IMR-90 (cell line): ENCODE measurements around the gene PLCB4. TPM values are rescaled to one million over a fixed set of nuclear protein-coding genes. Genes with fewer than 3 reads are reported as not detected.

Source experiments
- ATAC-seq: fragments of 200-7000 bp; cut with Tn5 transposase; 2 replicates; pipeline ENCODE4 v1.9.1; 2020; ENCODE audit warnings: low read depth, mild to moderate bottlenecking, moderate library complexity
- BruUV-seq: library from RNA; stranded (reverse); fragments of 400-500 nt; replicated peaks from 2 replicates; lab custom pipeline; 2021; lab: Mats Ljungman, UMichigan
- CTCF ChIA-PET: fragments of 300-600 bp; formaldehyde crosslinking; extraction: SDS; loops from one replicate; lab custom pipeline; 2021; ENCODE audit warnings: antibody characterized with exemption; lab: Yijun Ruan, JAX
- POLR2A ChIA-PET: fragments of 300-600 bp; sonication (Branson Sonifier 250); formaldehyde crosslinking; loops from one replicate; lab custom pipeline; 2022; ENCODE audit warnings: antibody characterized with exemption; ENCODE audit not compliant: unreplicated experiment; lab: Charles Lee
- DNase-seq: peaks from one replicate; pipeline ENCODE4 v3.0.0; 2013
- H2AFZ ChIP-seq: replicated peaks from 2 replicates; pipeline ENCODE3; 2013; ENCODE audit warnings: low read length, mild to moderate bottlenecking; ENCODE audit not compliant: poor library complexity
- H2AK5ac ChIP-seq: 2 replicates; pipeline ENCODE4 v1.6.1; 2013; ENCODE audit warnings: low read depth, low read length, inconsistent platforms
- H2AK9ac ChIP-seq: replicated peaks from 2 replicates; pipeline ENCODE3; 2013; ENCODE audit warnings: mild to moderate bottlenecking, low read depth, low read length, moderate library complexity; ENCODE audit not compliant: poor library complexity
- H2BK120ac ChIP-seq: 2 replicates; pipeline ENCODE4 v1.6.1; 2013; ENCODE audit warnings: low read depth, low read length, inconsistent platforms
- H2BK15ac ChIP-seq: 3 replicates; pipeline ENCODE4 v1.6.1; 2013; ENCODE audit warnings: low read depth, low read length, inconsistent platforms
- H2BK20ac ChIP-seq: 2 replicates; pipeline ENCODE4 v1.6.1; 2013; ENCODE audit warnings: low read depth, mild to moderate bottlenecking, inconsistent platforms, low read length, moderate library complexity
- H2BK5ac ChIP-seq: 2 replicates; pipeline ENCODE4 v1.6.1; 2013; ENCODE audit warnings: mild to moderate bottlenecking, low read depth, low read length, inconsistent platforms; ENCODE audit not compliant: poor library complexity, severe bottlenecking
- H3K14ac ChIP-seq: replicated peaks from 2 replicates; pipeline ENCODE4 v1.6.1; 2013; ENCODE audit warnings: low read depth, low read length, inconsistent platforms
- H3K18ac ChIP-seq: 2 replicates; pipeline ENCODE4 v1.6.1; 2013; ENCODE audit warnings: low read depth, low read length, control low read depth
- H3K23ac ChIP-seq: 2 replicates; pipeline ENCODE4 v1.6.1; 2013; ENCODE audit warnings: low read depth, low read length, inconsistent platforms
- H3K27ac ChIP-seq: 2 replicates; pipeline ENCODE4 v1.5.1; 2013; ENCODE audit warnings: mild to moderate bottlenecking, control low read depth, low read length; ENCODE audit not compliant: insufficient read depth
- H3K27me3 ChIP-seq: 2 replicates; pipeline ENCODE4 v1.6.1; 2013; ENCODE audit warnings: low read length; ENCODE audit not compliant: control insufficient read depth, insufficient read depth
- H3K36me3 ChIP-seq: 2 replicates; pipeline ENCODE4 v1.6.1; 2013; ENCODE audit warnings: low read length, mixed read lengths; ENCODE audit not compliant: control insufficient read depth, insufficient read depth
- H3K4ac ChIP-seq: 2 replicates; pipeline ENCODE4 v1.6.1; 2013; ENCODE audit warnings: low read depth, low read length, inconsistent platforms
- H3K4me1 ChIP-seq: 2 replicates; pipeline ENCODE4 v1.6.1; 2013; ENCODE audit warnings: low read length, mixed read lengths; ENCODE audit not compliant: control insufficient read depth, insufficient read depth
- H3K4me2 ChIP-seq: 2 replicates; pipeline ENCODE4 v1.6.1; 2013; ENCODE audit warnings: low read depth, mild to moderate bottlenecking, control low read depth, low read length, moderate library complexity
- H3K4me3 ChIP-seq: 2 replicates; pipeline ENCODE4 v1.5.1; 2013; ENCODE audit warnings: low read depth, mild to moderate bottlenecking, control low read depth, low read length, moderate library complexity; ENCODE audit not compliant: insufficient read depth
- H3K56ac ChIP-seq: 2 replicates; pipeline ENCODE4 v1.6.1; 2013; ENCODE audit warnings: low read length, inconsistent platforms; ENCODE audit not compliant: insufficient read depth; ENCODE audit errors: extremely low read depth
- H3K79me1 ChIP-seq, 2 experiments: 2 replicates each; pipeline ENCODE4 v1.6.1; 2013; ENCODE audit warnings: low read length in 2 of 2, inconsistent platforms in 1 of 2, low read depth in 1 of 2
- H3K9ac ChIP-seq: 2 replicates; pipeline ENCODE4 v1.6.1; 2013; ENCODE audit warnings: low read depth, low read length, control low read depth
- H3K9me1 ChIP-seq: 2 replicates; pipeline ENCODE4 v1.6.1; 2013; ENCODE audit warnings: low read length, inconsistent platforms; ENCODE audit not compliant: insufficient read depth
- H3K9me3 ChIP-seq: 2 replicates; pipeline ENCODE4 v1.6.1; 2013; ENCODE audit warnings: low read length; ENCODE audit not compliant: control insufficient read depth, insufficient read depth
- H4K20me1 ChIP-seq: 2 replicates; pipeline ENCODE4 v1.6.1; 2013; ENCODE audit warnings: low read length, inconsistent platforms; ENCODE audit not compliant: insufficient read depth
- H4K5ac ChIP-seq: 2 replicates; pipeline ENCODE4 v1.6.1; 2013; ENCODE audit warnings: mild to moderate bottlenecking, low read depth, low read length, control low read depth
- H4K8ac ChIP-seq, 2 experiments: 2 replicates each; pipeline ENCODE4 v1.6.1; 2013; ENCODE audit warnings: low read depth in 2 of 2, low read length in 2 of 2, control low read depth in 1 of 2, inconsistent platforms in 1 of 2
- H4K91ac ChIP-seq: 2 replicates; pipeline ENCODE4 v1.6.1; 2013; ENCODE audit warnings: low read depth, low read length, inconsistent platforms; ENCODE audit not compliant: insufficient read depth
- BHLHE40 ChIP-seq: fragments of 150-350 bp; IDR thresholded peaks from 2 replicates; pipeline ENCODE4 v1.6.1; 2016; ENCODE audit warnings: mild to moderate bottlenecking, low read depth, low read length
- CEBPB ChIP-seq: IDR thresholded peaks from 2 replicates; pipeline ENCODE4 v1.6.1; 2012; ENCODE audit warnings: low read depth, low read length, improper control_type of control experiment
- CHD1 ChIP-seq: IDR thresholded peaks from 2 replicates; pipeline ENCODE4 v1.6.1; 2012; ENCODE audit warnings: low read depth, low read length, improper control_type of control experiment
- FOS ChIP-seq: fragments of 150-350 bp; IDR thresholded peaks from 2 replicates; pipeline ENCODE4 v1.6.1; 2016; ENCODE audit warnings: low read depth, low read length
- MAFK ChIP-seq: IDR thresholded peaks from 2 replicates; pipeline ENCODE4 v1.6.1; 2012; ENCODE audit warnings: low read depth, low read length, improper control_type of control experiment
- MAZ ChIP-seq: IDR thresholded peaks from 2 replicates; pipeline ENCODE4 v1.6.1; 2012; ENCODE audit warnings: low read depth, mild to moderate bottlenecking, low read length, improper control_type of control experiment, moderate library complexity, borderline replicate concordance
- MXI1 ChIP-seq: IDR thresholded peaks from 2 replicates; pipeline ENCODE4 v1.6.1; 2012; ENCODE audit warnings: low read depth, mild to moderate bottlenecking, low read length, moderate library complexity, borderline replicate concordance
- NFE2L2 ChIP-seq: fragments of 150-350 bp; IDR thresholded peaks from 2 replicates; pipeline ENCODE4 v1.6.1; 2016; ENCODE audit warnings: low read depth, mild to moderate bottlenecking, low read length
- POLR2A ChIP-seq: IDR thresholded peaks from 2 replicates; pipeline ENCODE4 v1.6.1; 2012; ENCODE audit warnings: mild to moderate bottlenecking, low read depth, low read length
- RAD21 ChIP-seq: IDR thresholded peaks from 2 replicates; pipeline ENCODE4 v1.6.1; 2012; ENCODE audit warnings: low read length, improper control_type of control experiment
- RCOR1 ChIP-seq: IDR thresholded peaks from 2 replicates; pipeline ENCODE4 v1.6.1; 2012; ENCODE audit warnings: mild to moderate bottlenecking, low read length, improper control_type of control experiment; ENCODE audit not compliant: insufficient replicate concordance
- RFX5 ChIP-seq: IDR thresholded peaks from 2 replicates; pipeline ENCODE4 v1.8.0; 2012; ENCODE audit warnings: low read depth, mild to moderate bottlenecking, low read length, moderate library complexity
- SMC3 ChIP-seq: fragments of 150-350 bp; IDR thresholded peaks from 2 replicates; pipeline ENCODE4 v1.6.1; 2016; ENCODE audit warnings: low read depth, mild to moderate bottlenecking, antibody characterized with exemption, low read length, moderate library complexity
- USF2 ChIP-seq: fragments of 150-350 bp; IDR thresholded peaks from 2 replicates; pipeline ENCODE4 v1.6.1; 2017; ENCODE audit warnings: mild to moderate bottlenecking, antibody characterized with exemption, low read length, low read depth
- WGBS, 2 experiments: methylation state at CpG; one replicate each; pipeline versions ENCODE4 v1.1.5 to v1.1.7; 2013; ENCODE audit warnings: missing lambda C conversion rate in 2 of 2; ENCODE audit not compliant: insufficient read length in 1 of 2; ENCODE audit errors: extremely low coverage in 2 of 2; 5-methylcytosine and 5-hydroxymethylcytosine counted together
- dilution Hi-C: fragments of 300-500 bp; cut with HindIII; formaldehyde crosslinking; loops from one replicate; pipeline ENCODE4 v1.14.3; 2018; ENCODE audit warnings: low sequenced_read_pairs; ENCODE audit not compliant: unreplicated experiment
- in situ Hi-C: fragments of 300-500 bp; cut with MboI; formaldehyde crosslinking; loops from 3 replicates; pipeline ENCODE4 v1.14.3; 2019; ENCODE audit warnings: low sequenced_read_pairs, inconsistent platforms, mixed read lengths
- intact Hi-C: fragments of 100-400 bp; cut with micrococcal nuclease; formaldehyde crosslinking; loops from 2 replicates; pipeline ENCODE4 v1.10.0; 2022
- polyA plus RNA-seq, 3 experiments: library from polyadenylated mRNA; depleted of rRNA; stranded (reverse); fragments of >200 nt; gene quantifications; 2 replicates each; pipeline ENCODE4 v1.2.3, GENCODE V29; 2012; ENCODE audit warnings: low replicate concordance in 1 of 3
- total RNA-seq: library from RNA; depleted of rRNA; stranded (reverse); fragments of >200 nt; gene quantifications from 2 replicates; pipeline ENCODE4 v1.2.3, GENCODE V29; 2012
- TF ChIP-seq, protein P1 (sequence below): fragments of 150-350 bp; IDR thresholded peaks from 2 replicates; pipeline ENCODE4 v1.6.1; 2016; ENCODE audit warnings: low read depth, mild to moderate bottlenecking, low read length, moderate library complexity, borderline replicate concordance
- TF ChIP-seq, protein P2 (sequence below): conservative IDR thresholded peaks from 2 replicates; pipeline ENCODE4 v1.5.1; 2012; ENCODE audit warnings: mild to moderate bottlenecking, low read depth, low read length, improper control_type of control experiment

The PLCB4 gene
- total and polyA plus RNA-seq, 2 of the 4 experiments (the other 2 are of a cell fraction): 12.5 to 24.0 TPM

DNA sequence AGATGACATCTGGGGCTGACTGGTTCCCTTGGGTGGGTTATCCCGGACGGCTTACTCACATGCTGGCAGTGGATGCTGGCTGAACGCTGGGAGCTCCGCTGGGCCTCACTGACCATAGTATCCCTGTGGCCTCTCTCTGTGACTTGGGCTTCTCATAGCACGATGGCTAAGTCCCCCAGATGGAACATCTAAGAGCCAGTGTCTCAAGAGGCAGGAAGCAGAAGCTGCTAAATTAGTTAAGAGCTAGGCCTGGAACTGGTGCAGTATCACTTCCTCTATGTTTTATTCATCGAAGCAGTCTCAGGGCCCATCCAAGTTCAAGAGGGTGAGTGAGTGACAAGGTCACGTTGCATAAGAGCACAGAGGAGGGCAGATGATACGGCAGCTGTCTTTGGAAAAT, 329.0 kb downstream of the PLCB4 start:
- no peak overlapping the region for H3K14ac ChIP-seq
- no peak overlapping the region for H2BK15ac ChIP-seq
- H3K9me1 ChIP-seq: peaks cover 9% of the 10 kb centered on the region
- CTCF ChIA-PET: no interaction called here
- no peak for ATAC-seq
- no peak overlapping the region for H3K18ac ChIP-seq
- no peak overlapping the region for H3K56ac ChIP-seq
- no peak for DNase-seq
- no peak overlapping the region; the same call in 1 of the 2 replicates for H2AK5ac ChIP-seq
- no peak overlapping the region for H3K27ac ChIP-seq
- H3K27me3 ChIP-seq: no peaks in the 10 kb centered on the region
- no peak overlapping the region for H2BK20ac ChIP-seq
- no peaks in the 10 kb centered on the region for H3K9me3 ChIP-seq
- no peak overlapping the region for H3K9ac ChIP-seq
- WGBS, 2 experiments: 100% methylated on average over 1 of the region's 8 CpGs; no CpG with 5 or more reads in 1 of the 2 experiments
- TF ChIP-seq FOS (no peak), RAD21 (no peak), RFX5 (no peak), BHLHE40 (no peak), NFE2L2 (no peak), POLR2A (no peak), CEBPB (no peak), RCOR1 (no peak), SMC3 (no peak), USF2 (no peak), MXI1 (no peak), MAFK (no peak), CHD1 (no peak), MAZ (no peak)
- TF ChIP-seq, protein P1, sequence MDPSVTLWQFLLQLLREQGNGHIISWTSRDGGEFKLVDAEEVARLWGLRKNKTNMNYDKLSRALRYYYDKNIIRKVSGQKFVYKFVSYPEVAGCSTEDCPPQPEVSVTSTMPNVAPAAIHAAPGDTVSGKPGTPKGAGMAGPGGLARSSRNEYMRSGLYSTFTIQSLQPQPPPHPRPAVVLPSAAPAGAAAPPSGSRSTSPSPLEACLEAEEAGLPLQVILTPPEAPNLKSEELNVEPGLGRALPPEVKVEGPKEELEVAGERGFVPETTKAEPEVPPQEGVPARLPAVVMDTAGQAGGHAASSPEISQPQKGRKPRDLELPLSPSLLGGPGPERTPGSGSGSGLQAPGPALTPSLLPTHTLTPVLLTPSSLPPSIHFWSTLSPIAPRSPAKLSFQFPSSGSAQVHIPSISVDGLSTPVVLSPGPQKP: no peak
- TF ChIP-seq, protein P2, sequence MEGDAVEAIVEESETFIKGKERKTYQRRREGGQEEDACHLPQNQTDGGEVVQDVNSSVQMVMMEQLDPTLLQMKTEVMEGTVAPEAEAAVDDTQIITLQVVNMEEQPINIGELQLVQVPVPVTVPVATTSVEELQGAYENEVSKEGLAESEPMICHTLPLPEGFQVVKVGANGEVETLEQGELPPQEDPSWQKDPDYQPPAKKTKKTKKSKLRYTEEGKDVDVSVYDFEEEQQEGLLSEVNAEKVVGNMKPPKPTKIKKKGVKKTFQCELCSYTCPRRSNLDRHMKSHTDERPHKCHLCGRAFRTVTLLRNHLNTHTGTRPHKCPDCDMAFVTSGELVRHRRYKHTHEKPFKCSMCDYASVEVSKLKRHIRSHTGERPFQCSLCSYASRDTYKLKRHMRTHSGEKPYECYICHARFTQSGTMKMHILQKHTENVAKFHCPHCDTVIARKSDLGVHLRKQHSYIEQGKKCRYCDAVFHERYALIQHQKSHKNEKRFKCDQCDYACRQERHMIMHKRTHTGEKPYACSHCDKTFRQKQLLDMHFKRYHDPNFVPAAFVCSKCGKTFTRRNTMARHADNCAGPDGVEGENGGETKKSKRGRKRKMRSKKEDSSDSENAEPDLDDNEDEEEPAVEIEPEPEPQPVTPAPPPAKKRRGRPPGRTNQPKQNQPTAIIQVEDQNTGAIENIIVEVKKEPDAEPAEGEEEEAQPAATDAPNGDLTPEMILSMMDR: no peak
- no peak overlapping the region for H2AFZ ChIP-seq
- dilution Hi-C loops (no loop called here), intact Hi-C loops (no loop called here), in situ Hi-C loops (no loop called here)
- H3K23ac ChIP-seq: no peak overlapping the region
- peaks cover 16% of the 10 kb centered on the region for H3K36me3 ChIP-seq
- no TSS peak for BruUV-seq
- H3K79me1 ChIP-seq: peaks cover 0 to 18% of the 10 kb centered on the region in 2 experiments; a peak in 2 of 4 replicates
- no peak overlapping the region for H4K8ac ChIP-seq
- no peak overlapping the region for H4K5ac ChIP-seq
- H3K4me1 ChIP-seq: peaks cover 8% of the 10 kb centered on the region
- no peaks in the 10 kb centered on the region for H4K20me1 ChIP-seq
- no peak overlapping the region for H4K91ac ChIP-seq
- POLR2A ChIA-PET: no interaction called here
- no peak overlapping the region for H2BK120ac ChIP-seq
- no peak overlapping the region for H3K4me3 ChIP-seq
- H2BK5ac ChIP-seq: no peak overlapping the region
- H2AK9ac ChIP-seq: no peak overlapping the region
- no peak overlapping the region for H3K4me2 ChIP-seq
- no peak overlapping the region for H3K4ac ChIP-seq
